Thyroid gland (tissue), 4 donors: ENCODE measurements around the gene BLID. TPM values are rescaled to one million over a fixed set of nuclear protein-coding genes. Genes with fewer than 3 reads are reported as not detected.

Source experiments
- DNase-seq, 2 donors: peaks; one replicate each; pipeline ENCODE4 v3.0.0-alpha.2; 2019
- H3K27ac ChIP-seq, 3 donors: fragments of 200-600 bp; sonication (generic); 1 replicate in 2 of 3; 2 replicates in 1 of 3; pipeline ENCODE4 v1.5.1; 2016 to 2019; ENCODE audit warnings: mild to moderate bottlenecking in 1 of 3, moderate library complexity in 1 of 3
- H3K27me3 ChIP-seq: fragments of 200-600 bp; sonication (generic); one replicate; pipeline ENCODE4 v1.5.1; 2019
- H3K36me3 ChIP-seq, 2 donors: fragments of 200-600 bp; sonication (generic); one replicate each; pipeline ENCODE4 v1.5.1; 2016 to 2019
- H3K4me1 ChIP-seq, 2 donors: fragments of 200-600 bp; sonication (generic); one replicate each; pipeline ENCODE4 v1.5.1; 2017 to 2019
- H3K4me3 ChIP-seq, 3 donors: fragments of 200-600 bp; sonication (generic); replicated peaks in 1 of 3; 1 replicate in 2 of 3; 2 replicates in 1 of 3; pipeline ENCODE4 v1.5.1; 2016; ENCODE audit warnings: mild to moderate bottlenecking in 1 of 3
- H3K9me3 ChIP-seq: fragments of 200-600 bp; sonication (generic); one replicate; pipeline ENCODE4 v1.5.1; 2017
- POLR2A ChIP-seq, 2 donors: fragments of 450-650 bp; IDR thresholded peaks; one replicate each; pipeline ENCODE4 v1.6.1; 2017; ENCODE audit warnings: antibody characterized with exemption in 2 of 2, mild to moderate bottlenecking in 2 of 2, moderate library complexity in 1 of 2
- WGBS, 2 donors: methylation state at CpG; one replicate each; pipeline ENCODE4 v1.1.5; 2017; 5-methylcytosine and 5-hydroxymethylcytosine counted together
- intact Hi-C: fragments of 100-400 bp; cut with DNase I; formaldehyde crosslinking; loops from one replicate; pipeline ENCODE4 v1.15.1; 2023
- total RNA-seq, 4 donors: library from RNA; depleted of rRNA; stranded (reverse); fragments of >200 nt; gene quantifications; one replicate each; pipeline ENCODE4 v1.2.3, GENCODE V29; 2016
- TF ChIP-seq, protein P1 (sequence below), 6 experiments: fragments of 200-600 bp in 3 of 6; fragments of 450-650 bp in 3 of 6; sonication (generic) in 3 of 6; IDR thresholded peaks; one replicate each; pipeline ENCODE4 v1.5.1; 2016 to 2019; ENCODE audit warnings: antibody characterized with exemption in 6 of 6, mild to moderate bottlenecking in 2 of 6, inconsistent platforms in 1 of 6, moderate library complexity in 1 of 6

The BLID gene
- total RNA-seq, 4 donors from 2014 or later = 4.8 to 11.5 (median 7.4) TPM

GRCh38 chr11:122141725-122142124, 25.7 kb upstream of the BLID start:
- intact Hi-C loops = no loop called here
- H3K27ac ChIP-seq = no peak overlapping the region

DNA sequence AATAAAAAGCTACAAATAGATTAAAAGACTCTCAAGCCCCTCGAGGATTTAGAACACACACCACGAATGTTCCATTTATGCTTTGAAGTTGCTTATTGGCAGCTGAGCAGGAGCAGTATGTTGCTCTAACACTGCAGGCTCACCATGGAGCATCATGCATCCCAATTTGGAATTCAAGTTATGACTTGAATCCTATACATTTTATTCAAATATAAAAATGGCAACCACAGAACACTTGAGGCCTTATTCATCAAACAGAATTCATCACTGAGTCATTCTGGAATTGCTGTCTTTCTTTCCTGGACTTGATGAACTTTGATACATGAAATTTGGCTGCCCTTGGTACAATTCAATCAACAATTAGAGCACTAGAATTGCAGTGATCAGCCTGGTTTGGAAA, 24.5 kb upstream of the BLID start:
- no peak for DNase-seq
- intact Hi-C loops = no loop called here
- no peaks in the 10 kb centered on the region for H3K36me3 ChIP-seq
- 74 to 79% methylated on average over 2 of the region's 2 CpGs for WGBS, 2 donors
- no peaks in the 10 kb centered on the region for H3K9me3 ChIP-seq
- peaks cover 14 to 22% of the 10 kb centered on the region in 2 donors for H3K4me1 ChIP-seq
- no peaks in the 10 kb centered on the region for H3K27me3 ChIP-seq
- H3K4me3 ChIP-seq = no peak overlapping the region
- no peak for TF ChIP-seq POLR2A (IDR thresholded peaks at IDR 0.05)
- TF ChIP-seq, protein P1, sequence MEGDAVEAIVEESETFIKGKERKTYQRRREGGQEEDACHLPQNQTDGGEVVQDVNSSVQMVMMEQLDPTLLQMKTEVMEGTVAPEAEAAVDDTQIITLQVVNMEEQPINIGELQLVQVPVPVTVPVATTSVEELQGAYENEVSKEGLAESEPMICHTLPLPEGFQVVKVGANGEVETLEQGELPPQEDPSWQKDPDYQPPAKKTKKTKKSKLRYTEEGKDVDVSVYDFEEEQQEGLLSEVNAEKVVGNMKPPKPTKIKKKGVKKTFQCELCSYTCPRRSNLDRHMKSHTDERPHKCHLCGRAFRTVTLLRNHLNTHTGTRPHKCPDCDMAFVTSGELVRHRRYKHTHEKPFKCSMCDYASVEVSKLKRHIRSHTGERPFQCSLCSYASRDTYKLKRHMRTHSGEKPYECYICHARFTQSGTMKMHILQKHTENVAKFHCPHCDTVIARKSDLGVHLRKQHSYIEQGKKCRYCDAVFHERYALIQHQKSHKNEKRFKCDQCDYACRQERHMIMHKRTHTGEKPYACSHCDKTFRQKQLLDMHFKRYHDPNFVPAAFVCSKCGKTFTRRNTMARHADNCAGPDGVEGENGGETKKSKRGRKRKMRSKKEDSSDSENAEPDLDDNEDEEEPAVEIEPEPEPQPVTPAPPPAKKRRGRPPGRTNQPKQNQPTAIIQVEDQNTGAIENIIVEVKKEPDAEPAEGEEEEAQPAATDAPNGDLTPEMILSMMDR (IDR thresholded peaks at IDR 0.05) = no peak
- no peak overlapping the region for H3K27ac ChIP-seq

More at GRCh38 chr11:122141725-122142124, 25.7 kb upstream of the BLID start:
- Histone ChIP-seq H3K9me3 (no peaks in the 10 kb centered on the region), H3K4me1 (peaks cover 14 to 16% of the 10 kb centered on the region in 2 donors), H3K4me3 (no peak overlapping the region), H3K27me3 (no peaks in the 10 kb centered on the region), H3K36me3 (no peaks in the 10 kb centered on the region)
- TF ChIP-seq POLR2A (IDR thresholded peaks at IDR 0.05) = no peak
- TF ChIP-seq, protein P1 (IDR thresholded peaks at IDR 0.05) = no peak
- 81 to 82% methylated on average over 7 of the region's 7 CpGs for WGBS, 2 donors
- DNase-seq = peak in 1 of 2 donors; percentile 11

DNA sequence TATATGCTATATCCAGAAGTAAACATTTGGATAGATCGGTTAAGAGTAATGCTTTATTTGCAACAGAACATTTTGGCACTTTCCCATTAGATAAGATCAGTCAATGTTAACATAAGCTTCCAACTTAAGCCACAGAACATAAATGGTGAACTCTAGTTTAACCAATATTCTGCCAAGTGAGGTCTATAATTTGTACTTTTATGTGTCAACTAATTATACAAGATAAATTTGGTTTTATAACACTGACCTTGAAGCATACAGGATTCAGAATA, 23.5 kb upstream of the BLID start:
- no peaks in the 10 kb centered on the region for H3K27me3 ChIP-seq
- H3K27ac ChIP-seq = no peak overlapping the region
- no peak for TF ChIP-seq POLR2A (IDR thresholded peaks at IDR 0.05)
- TF ChIP-seq, protein P1 (IDR thresholded peaks at IDR 0.05) = no peak
- H3K9me3 ChIP-seq = no peaks in the 10 kb centered on the region
- 54 to 73% methylated on average over 1 of the region's 1 CpG for WGBS, 2 donors
- intact Hi-C loops = no loop called here
- H3K36me3 ChIP-seq = no peaks in the 10 kb centered on the region
- no peak overlapping the region for H3K4me3 ChIP-seq
- DNase-seq = no peak
- H3K4me1 ChIP-seq = peaks cover 14 to 22% of the 10 kb centered on the region in 2 donors

DNA sequence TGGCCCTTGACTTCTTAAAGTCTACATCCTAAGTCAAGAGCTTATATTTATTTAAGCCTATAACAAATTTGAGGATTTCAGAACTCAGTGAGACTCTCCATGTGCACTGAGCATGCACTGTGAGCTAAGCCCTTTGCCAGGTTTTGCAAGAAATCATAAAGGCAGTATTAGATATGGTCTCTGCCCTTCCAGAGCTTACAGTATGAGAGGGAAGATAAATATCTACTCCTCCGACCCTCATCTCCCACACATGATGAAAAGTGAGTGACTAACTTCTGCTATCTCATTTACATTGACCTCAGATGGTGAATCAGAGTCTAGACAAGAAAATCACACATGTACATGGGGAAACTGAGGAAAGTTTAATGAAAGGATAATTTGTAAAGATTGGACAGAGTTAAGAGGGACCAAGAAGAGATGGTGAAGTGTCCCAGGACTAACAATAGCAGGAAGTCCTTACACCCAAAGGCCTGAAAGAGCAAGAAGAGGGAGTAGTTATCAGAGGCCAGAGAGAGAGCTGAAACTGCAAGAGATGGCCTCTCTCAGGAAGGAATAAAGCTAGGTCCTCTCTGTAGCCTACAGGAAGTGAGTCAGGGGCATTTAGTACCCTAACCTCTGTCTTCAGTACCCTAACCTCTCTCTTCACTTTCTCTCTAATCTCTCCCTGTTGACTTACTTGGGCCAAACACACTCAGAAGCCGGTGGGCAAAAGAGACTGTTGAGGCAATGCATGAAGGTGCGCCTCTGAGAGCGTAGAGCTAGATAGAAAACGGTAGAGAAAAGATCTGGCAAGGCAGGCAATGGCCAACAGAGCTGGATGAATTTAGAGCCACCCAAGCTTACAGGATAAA, 23.0 kb upstream of the BLID start:
- H3K4me3 ChIP-seq = no peak overlapping the region
- no peaks in the 10 kb centered on the region for H3K36me3 ChIP-seq
- no peaks in the 10 kb centered on the region for H3K9me3 ChIP-seq
- intact Hi-C loops = no loop called here
- H3K27me3 ChIP-seq = no peaks in the 10 kb centered on the region
- WGBS, 2 donors = 76 to 77% methylated on average over 5 of the region's 5 CpGs
- no peak for DNase-seq
- H3K4me1 ChIP-seq = peaks cover 14 to 22% of the 10 kb centered on the region in 2 donors
- H3K27ac ChIP-seq = peak overlapping the region in 1 of 3 donors; percentile 24
- TF ChIP-seq, protein P1 (IDR thresholded peaks at IDR 0.05) = no peak
- TF ChIP-seq POLR2A (IDR thresholded peaks at IDR 0.05) = no peak

DNA sequence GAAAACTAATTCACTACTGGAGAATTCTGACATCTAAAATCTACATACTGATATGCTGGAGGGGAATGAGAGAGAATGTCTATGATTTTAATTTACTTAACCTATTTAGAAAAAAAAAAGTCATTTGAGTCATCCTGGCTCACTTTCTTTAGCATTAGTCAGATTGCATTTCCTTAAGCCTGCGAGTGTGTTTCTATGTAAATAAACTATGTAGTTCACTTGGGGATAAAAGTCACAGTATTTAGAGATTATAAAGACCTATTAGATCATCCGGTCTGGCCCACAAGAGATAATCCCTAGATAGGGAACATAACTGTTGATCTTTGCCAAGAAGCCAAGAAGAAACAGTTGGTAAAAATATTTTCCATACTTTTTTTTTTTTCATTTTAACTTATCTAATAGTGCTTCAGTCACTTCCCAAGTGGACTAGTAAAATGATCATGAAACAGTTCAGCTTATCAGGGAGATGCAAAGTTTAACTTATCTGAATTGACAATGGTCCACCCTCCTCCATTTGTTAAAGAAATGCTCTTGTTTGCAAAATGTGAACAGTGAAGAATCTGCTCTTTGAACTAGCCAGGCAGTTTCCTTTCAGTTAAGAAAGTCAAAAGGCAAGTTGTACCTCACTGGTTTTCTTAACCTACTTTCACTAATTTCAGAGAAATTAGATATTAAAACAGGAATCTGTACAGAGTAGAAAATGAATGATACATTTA, 21.2 kb upstream of the BLID start:
- intact Hi-C loops = no loop called here
- no peak overlapping the region for H3K4me3 ChIP-seq
- no peaks in the 10 kb centered on the region for H3K36me3 ChIP-seq
- peaks cover 14 to 22% of the 10 kb centered on the region in 2 donors for H3K4me1 ChIP-seq
- no peak overlapping the region for H3K27ac ChIP-seq
- TF ChIP-seq, protein P1 (IDR thresholded peaks at IDR 0.05) = no peak
- no peak for TF ChIP-seq POLR2A (IDR thresholded peaks at IDR 0.05)
- H3K27me3 ChIP-seq = no peaks in the 10 kb centered on the region
- WGBS, 2 donors = 55 to 62% methylated on average over 2 of the region's 2 CpGs
- H3K9me3 ChIP-seq = no peaks in the 10 kb centered on the region
- no peak for DNase-seq
